Thyroid gland (tissue), 4 donors: ENCODE results near the gene ADARB2.

Experiments
- CTCF ChIP-seq, 6 experiments: fragments of 200-600 bp in 3 of 6; fragments of 450-650 bp in 3 of 6; sonication (generic) in 3 of 6; IDR thresholded peaks; one replicate each; pipeline ENCODE4 v1.5.1; 2016 to 2019; ENCODE audit warnings: antibody characterized with exemption in 6 of 6, mild to moderate bottlenecking in 2 of 6, inconsistent platforms in 1 of 6, moderate library complexity in 1 of 6
- POLR2A ChIP-seq, 2 donors: fragments of 450-650 bp; IDR thresholded peaks; one replicate each; pipeline ENCODE4 v1.6.1; 2017; ENCODE audit warnings: antibody characterized with exemption in 2 of 2, mild to moderate bottlenecking in 2 of 2, moderate library complexity in 1 of 2

GRCh38 chr10:1716839-1717238 is 20.5 kb downstream of the ADARB2 start:
- TF ChIP-seq CTCF (IDR thresholded peaks at IDR 0.05) (no peak), POLR2A (IDR thresholded peaks at IDR 0.05) (no peak)
